Measurements from ENCODE around the gene PHLDB1.

- no peak for TF ChIP-seq NFIC (IDR thresholded peaks at IDR 0.05)
- TF ChIP-seq EP300 (IDR thresholded peaks at IDR 0.05; ENCODE audit: borderline replicate concordance) = no peak
- no peak for TF ChIP-seq REST (IDR thresholded peaks at IDR 0.05; ENCODE audit: low read depth)
Observed at GRCh38 chr11:118644496-118644895, 37.1 kb downstream of the PHLDB1 start.
